ENCODE results near the gene WNT5A.

DNA sequence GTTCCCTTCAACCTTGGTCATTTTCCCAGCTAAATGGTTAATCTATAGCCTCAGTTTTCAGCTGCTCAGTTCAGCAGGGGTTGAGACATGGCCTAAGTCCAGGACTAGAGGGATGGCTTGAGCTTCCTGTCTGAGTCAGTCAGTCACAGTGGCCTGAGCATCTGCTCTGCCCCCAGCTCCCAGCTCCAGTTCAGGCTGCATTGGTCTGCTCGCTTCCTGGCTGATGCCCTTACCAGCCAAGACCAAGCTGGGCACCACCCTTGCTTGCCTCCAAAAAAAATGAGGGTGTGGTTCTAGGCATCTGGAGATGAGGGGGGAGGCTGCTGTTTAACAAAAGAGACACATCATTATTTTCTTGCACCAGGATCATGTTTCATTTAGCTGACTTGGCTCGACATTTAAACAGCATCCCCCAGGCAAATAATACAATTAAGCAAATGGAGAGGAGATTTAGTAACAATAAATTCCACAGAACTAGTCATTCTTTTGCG lies 70.7 kb downstream of the WNT5A start:
- TF ChIP-seq, protein P1, sequence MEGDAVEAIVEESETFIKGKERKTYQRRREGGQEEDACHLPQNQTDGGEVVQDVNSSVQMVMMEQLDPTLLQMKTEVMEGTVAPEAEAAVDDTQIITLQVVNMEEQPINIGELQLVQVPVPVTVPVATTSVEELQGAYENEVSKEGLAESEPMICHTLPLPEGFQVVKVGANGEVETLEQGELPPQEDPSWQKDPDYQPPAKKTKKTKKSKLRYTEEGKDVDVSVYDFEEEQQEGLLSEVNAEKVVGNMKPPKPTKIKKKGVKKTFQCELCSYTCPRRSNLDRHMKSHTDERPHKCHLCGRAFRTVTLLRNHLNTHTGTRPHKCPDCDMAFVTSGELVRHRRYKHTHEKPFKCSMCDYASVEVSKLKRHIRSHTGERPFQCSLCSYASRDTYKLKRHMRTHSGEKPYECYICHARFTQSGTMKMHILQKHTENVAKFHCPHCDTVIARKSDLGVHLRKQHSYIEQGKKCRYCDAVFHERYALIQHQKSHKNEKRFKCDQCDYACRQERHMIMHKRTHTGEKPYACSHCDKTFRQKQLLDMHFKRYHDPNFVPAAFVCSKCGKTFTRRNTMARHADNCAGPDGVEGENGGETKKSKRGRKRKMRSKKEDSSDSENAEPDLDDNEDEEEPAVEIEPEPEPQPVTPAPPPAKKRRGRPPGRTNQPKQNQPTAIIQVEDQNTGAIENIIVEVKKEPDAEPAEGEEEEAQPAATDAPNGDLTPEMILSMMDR (optimal IDR thresholded peaks at IDR 0.05 in 1 of 3, IDR thresholded peaks at IDR 0.05 in 1 of 3, conservative IDR thresholded peaks at IDR 0.05 in 1 of 3; ENCODE audit: extremely low read depth in 1 of 3, insufficient read depth in 2 of 3, low read length in 3 of 3), result no peak
- TF ChIP-seq EZH2 (IDR thresholded peaks at IDR 0.05; ENCODE audit: low read length), result no peak
